Measurements from ENCODE around the gene ZNF563.
"Not testable (repeated sequence)": the region's sequence is repeated elsewhere in the genome, so short reads cannot be mapped to it uniquely, and the experiment has no call there.

The ZNF563 gene

DNA sequence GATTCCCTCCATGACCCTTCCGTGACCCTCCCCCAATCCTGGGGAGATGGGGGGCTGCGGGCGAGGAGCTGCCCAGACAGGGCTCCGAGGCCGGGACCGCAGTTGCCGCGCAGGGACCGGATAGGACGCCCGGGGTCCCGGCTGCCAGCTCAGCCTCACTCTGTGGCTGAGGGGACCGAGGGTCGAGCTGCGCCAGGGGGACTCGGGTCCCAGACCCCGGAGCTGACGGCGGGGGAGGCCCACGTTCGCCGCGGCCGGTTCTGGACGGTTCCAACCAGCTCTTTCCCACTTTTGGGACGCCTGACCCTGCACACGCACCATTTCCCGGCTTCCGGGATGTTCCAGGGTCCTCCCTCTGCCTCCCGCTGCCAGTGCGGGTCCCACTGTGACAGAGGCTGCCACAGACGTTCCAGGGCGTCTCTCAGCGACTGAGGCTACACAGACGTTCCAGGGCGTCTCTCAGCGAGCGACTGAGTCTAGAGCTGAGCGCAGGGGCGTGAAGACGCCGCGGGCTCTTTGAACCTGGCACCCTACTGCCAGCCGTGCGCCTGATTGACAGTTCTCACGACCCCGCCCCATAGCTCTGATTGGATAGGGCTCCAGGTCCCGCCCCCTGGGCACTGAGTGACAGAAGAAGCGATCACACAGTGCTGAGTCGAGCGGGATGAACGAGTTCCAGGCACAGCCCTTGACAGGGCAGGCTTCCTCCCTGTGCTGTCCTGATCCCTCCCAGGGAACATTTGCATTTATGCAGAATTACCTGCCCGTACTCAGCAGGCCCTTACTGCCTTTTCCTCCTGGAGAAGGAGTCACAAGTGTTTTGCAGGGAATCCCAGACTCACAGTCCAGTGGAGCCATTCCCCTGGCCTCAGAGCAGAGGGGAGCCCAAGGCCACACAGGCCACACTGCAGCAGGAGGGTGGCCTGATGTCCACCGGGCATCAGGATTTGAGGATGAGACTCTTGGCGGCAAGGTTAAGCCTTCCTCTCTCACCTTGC lies at the start of gene ZNF563:
Gene ZNF563, minus strand, starts transcription at position 472 of the 998 bp plus-strand sequence. Its CDS starts 151 bp downstream, at position 321.
- H3K27me3 Mint-ChIP-seq, result no peaks in the 10 kb centered on the region
- H3K9me3 Mint-ChIP-seq, result no peaks in the 10 kb centered on the region
- H3K27ac Mint-ChIP-seq, result peak within 1 kb of the TSS; percentile 93

DNA sequence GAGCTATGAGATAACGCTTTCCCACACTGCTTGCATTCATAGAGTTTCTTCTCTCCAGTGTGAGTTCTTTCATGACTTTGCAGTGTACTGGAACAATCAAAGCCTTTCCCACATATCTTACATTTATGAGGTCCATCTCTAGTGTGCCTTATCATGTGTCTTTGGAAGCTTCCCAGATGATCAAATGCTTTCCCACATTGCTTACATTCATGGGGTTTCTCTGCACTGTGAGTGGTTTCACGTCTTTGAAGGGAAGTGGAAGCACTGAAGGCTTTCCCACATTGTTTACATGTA lies 47.0 kb upstream of the ZNF563 start:
- H3K4me1 Mint-ChIP-seq (ENCODE audit: low read depth), result no peaks in the 10 kb centered on the region
- H3K36me3 Mint-ChIP-seq (ENCODE audit: low read depth), result peaks cover 39% of the 10 kb centered on the region
- H3K27ac Mint-ChIP-seq, result no peak overlapping the region
- no peaks in the 10 kb centered on the region for H3K27me3 Mint-ChIP-seq
- H3K9me3 Mint-ChIP-seq, result peaks cover 39% of the 10 kb centered on the region
- H3K4me3 Mint-ChIP-seq, result no peak overlapping the region

More for the DNA sequence above, at the start of gene ZNF563:
- Mint-ChIP-seq H3K36me3 (ENCODE audit: low read depth) (peaks cover 3% of the 10 kb centered on the region), H3K4me3 (peak within 1 kb of the TSS; percentile 89), H3K4me1 (ENCODE audit: low read depth) (peaks cover 36% of the 10 kb centered on the region)

DNA sequence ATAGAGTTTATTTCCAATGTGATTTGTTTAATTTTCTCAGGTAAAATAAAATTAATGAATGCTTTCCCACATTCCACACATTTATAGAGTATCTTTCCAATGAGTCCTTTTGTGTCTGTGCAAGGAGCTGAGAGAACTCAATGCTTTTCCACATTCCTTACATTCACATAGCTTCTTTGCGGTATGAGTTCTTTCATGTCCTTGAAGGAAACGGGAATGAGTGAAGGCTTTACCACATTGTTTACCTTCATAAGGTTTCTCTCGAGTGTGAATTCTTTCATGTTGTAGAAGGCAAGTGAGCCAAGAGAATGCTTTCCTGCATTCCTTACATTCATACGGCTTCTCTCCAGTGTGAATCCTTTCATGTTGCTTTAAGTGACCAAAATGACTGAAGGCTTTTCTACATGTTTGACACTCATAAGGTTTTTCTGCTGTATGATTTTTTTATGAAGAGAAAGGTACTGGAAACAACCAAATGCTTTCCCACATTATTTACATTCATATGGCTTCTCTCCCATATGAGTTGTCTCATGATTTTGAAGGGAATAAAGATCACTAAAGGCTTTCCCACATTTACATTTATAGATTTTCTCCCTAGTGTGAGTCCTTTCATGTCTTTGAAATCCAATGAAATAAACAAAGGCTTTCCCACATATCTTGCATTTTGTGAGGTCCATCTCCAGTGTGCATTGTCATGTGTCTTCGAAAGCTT lies 46.5 kb upstream of the ZNF563 start:
- no peaks in the 10 kb centered on the region for H3K27me3 Mint-ChIP-seq
- H3K27ac Mint-ChIP-seq, result no peak overlapping the region
- H3K4me1 Mint-ChIP-seq (ENCODE audit: low read depth), result no peaks in the 10 kb centered on the region
- peaks cover 39% of the 10 kb centered on the region for H3K9me3 Mint-ChIP-seq
- H3K36me3 Mint-ChIP-seq (ENCODE audit: low read depth), result peaks cover 42% of the 10 kb centered on the region
- H3K4me3 Mint-ChIP-seq, result no peak overlapping the region

DNA sequence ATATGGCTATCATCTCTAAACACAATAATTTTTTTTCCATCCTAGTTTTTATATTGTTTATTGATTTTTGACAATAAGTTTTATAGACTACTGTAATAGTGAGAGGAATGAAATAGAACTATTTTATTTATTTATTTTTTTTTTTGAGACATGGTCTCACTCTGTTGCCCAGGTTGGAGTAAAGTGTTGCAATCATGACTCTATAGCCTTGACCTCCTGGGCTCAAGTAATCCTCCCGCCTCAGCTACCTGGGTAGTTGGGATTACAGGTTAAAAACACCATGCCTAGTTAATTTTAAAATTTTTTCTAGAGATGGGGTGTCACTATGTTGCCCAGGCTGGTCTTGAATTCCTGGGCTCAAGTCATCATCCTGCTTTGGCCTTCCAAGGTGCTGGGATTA lies 40.6 kb upstream of the ZNF563 start:
- Mint-ChIP-seq H3K36me3 (ENCODE audit: low read depth) (peaks cover 16% of the 10 kb centered on the region), H3K4me3 (no peak overlapping the region), H3K27me3 (no peaks in the 10 kb centered on the region), H3K9me3 (peaks cover 23% of the 10 kb centered on the region), H3K27ac (no peak overlapping the region), H3K4me1 (ENCODE audit: low read depth) (no peaks in the 10 kb centered on the region)

DNA sequence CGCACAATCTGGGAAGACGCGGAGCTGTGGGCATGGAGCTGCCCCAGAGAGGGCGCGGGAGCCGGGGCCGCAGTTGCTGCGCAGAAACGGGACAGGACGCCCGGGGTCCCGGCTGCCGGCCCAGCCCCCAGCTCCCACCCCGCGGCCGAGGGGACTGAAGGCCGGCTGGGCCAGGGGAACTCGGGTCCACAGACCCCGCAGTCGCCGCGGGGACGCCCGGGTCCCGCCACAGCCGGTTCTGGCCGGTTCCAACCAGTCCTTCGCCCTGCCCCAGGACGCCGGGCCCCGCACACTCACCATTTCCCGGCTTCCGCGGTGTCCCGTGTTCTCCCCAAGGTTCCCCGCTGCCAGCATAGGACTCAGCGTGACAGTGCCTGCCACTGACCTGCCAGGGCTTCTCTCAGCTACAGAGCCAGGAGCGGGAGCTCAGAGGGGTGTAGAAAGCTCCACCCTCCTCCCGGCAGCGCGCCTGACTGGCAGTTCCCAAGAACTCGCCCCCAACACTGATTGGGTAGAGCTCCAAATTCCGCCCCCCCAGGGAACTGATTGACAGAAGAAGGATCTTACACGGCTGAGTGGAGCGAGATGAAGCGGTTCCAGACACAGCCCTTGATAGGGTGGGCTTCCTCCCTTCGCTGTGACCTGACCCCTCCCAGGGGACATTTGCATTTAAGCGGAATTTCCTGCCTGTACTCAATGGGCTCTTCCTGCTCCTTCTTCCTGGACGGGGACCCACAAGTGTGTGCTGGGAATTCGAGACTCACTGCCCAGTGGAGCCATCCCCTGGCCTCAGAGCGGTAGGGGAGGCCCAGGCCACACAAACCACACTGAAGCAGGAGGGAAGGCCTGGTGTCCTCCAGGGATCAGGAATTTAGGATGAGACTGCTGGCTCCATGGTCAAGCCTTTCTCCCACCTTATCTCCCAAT lies 32.1 kb upstream of the ZNF563 start, which contains the start of gene ZNF442:
Gene ZNF442, minus strand, starts transcription at position 448 of the 927 bp plus-strand sequence. CDS start 2,052 bp downstream, outside the sequence.
- H3K4me1 Mint-ChIP-seq (ENCODE audit: low read depth), result peaks cover 20% of the 10 kb centered on the region
- peak within 1 kb of the TSS; percentile 76 for H3K27ac Mint-ChIP-seq
- no peaks in the 10 kb centered on the region for H3K9me3 Mint-ChIP-seq
- peak within 1 kb of the TSS; percentile 90 for H3K4me3 Mint-ChIP-seq
- H3K36me3 Mint-ChIP-seq (ENCODE audit: low read depth), result no peaks in the 10 kb centered on the region
- H3K27me3 Mint-ChIP-seq, result no peaks in the 10 kb centered on the region

DNA sequence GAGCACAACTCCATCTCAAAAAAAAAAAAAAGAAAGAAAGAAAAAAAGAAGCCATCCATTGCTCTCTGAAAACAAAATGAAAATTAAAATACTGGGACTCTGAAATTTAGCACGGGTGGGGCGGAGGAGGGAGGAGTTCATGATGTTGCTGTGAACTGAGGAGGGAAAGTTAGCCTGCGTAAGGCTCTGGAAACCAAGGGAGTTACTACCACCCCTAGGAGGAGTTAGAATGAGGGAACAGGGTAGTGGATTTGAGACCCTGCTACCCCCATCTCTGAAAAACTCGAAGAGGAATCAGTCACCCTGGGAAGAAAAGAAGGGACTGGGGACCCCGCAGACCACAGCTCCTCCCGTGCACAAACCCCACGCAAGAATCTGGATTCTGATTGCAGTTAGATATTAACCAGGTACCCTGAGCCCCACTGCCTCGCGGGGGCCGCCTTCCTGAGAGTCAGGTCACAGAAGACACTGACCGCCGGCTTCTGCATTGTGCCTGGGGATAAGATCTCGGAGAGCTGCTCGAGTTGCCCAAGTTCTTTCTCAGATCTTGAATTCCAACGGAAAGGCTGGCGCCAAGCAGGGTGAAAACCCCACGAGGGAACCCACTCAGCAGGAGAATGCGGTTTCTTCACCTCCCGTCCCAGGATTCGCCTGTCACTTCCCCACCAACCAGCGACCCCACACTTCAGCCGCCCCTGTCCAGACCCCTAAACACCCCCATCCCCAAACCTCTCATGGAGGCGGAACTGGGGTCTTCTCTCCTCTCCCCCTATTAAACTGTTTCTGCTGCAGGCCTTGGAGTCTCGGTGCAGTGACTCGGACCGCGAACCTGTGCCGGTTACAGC lies 31.2 kb upstream of the ZNF563 start:
- Mint-ChIP-seq H3K4me3 (peak overlapping the region; percentile 90), H3K36me3 (ENCODE audit: low read depth) (no peaks in the 10 kb centered on the region), H3K27me3 (no peaks in the 10 kb centered on the region), H3K27ac (peak overlapping the region; percentile 5), H3K4me1 (ENCODE audit: low read depth) (peaks cover 20% of the 10 kb centered on the region), H3K9me3 (no peaks in the 10 kb centered on the region)

DNA sequence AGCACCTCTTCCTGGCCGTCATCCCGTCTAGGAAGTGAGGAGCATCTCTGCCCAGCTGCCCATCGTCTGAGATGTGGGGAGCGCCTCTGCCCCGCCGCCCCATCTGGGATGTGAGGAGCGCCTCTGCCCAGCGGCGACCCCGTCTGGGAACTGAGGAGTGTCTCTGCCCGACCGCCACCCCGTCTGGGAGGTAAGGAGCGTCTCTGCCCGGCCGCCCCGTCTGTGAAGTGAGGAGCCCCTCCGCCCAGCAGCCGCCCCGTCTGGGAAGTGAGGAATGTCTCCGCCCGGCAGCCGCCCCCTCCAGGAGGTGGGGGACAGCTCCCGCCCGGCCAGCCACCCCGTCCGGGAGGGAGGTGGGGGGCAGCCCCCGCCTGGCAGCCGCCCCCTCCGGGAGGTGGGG lies 28.8 kb upstream of the ZNF563 start:
- H3K9me3 Mint-ChIP-seq; H3K36me3 Mint-ChIP-seq (ENCODE audit: low read depth); H3K4me3 Mint-ChIP-seq; H3K27me3 Mint-ChIP-seq; H3K27ac Mint-ChIP-seq: not testable (repeated sequence)
- peaks cover 20% of the 10 kb centered on the region for H3K4me1 Mint-ChIP-seq (ENCODE audit: low read depth)

DNA sequence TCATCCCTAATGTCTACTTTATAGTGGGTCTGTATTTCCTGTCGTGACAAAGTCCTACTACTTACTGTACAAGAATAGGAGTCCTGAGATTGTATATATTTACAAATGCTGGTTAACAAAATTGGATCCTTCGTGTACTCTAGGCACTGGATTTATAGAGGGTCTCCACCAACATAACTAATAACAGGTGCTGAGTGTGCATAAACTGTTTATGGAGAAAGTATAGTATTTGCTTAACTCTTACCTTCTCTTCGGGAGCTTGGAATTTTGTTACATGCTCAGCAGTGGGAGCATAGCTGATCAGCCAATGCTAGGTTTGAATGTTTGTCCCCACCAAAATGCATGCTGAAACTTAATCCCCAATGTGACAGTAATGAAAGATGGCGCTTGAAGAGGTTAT lies 19.9 kb upstream of the ZNF563 start:
- Mint-ChIP-seq H3K36me3 (ENCODE audit: low read depth) (peaks cover 59% of the 10 kb centered on the region), H3K4me3 (no peak overlapping the region)

DNA sequence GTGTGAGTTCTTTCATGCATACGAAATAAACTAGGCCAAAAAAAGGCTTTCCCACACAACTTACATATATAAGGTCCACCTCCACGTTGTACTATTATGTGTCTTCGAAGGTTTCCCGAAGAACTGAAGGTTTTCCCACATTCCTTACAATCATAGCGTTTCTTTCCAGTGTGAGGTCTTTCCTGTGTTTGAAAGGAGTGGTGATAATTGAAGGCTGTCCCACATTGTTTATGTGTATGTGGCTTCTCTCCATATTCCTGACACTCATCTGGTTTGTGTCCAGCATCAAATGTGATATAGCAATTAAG lies 17.4 kb upstream of the ZNF563 start:
- Mint-ChIP-seq H3K27ac (no peak overlapping the region), H3K4me1 (ENCODE audit: low read depth) (no peaks in the 10 kb centered on the region), H3K36me3 (ENCODE audit: low read depth) (peaks cover 59% of the 10 kb centered on the region), H3K27me3 (no peaks in the 10 kb centered on the region), H3K4me3 (no peak overlapping the region), H3K9me3 (peaks cover 55% of the 10 kb centered on the region)

More for the DNA sequence above, 19.9 kb upstream of the ZNF563 start:
- H3K27me3 Mint-ChIP-seq, result no peaks in the 10 kb centered on the region
- no peaks in the 10 kb centered on the region for H3K4me1 Mint-ChIP-seq (ENCODE audit: low read depth)
- H3K27ac Mint-ChIP-seq, result no peak overlapping the region
- H3K9me3 Mint-ChIP-seq, result peaks cover 50% of the 10 kb centered on the region

DNA sequence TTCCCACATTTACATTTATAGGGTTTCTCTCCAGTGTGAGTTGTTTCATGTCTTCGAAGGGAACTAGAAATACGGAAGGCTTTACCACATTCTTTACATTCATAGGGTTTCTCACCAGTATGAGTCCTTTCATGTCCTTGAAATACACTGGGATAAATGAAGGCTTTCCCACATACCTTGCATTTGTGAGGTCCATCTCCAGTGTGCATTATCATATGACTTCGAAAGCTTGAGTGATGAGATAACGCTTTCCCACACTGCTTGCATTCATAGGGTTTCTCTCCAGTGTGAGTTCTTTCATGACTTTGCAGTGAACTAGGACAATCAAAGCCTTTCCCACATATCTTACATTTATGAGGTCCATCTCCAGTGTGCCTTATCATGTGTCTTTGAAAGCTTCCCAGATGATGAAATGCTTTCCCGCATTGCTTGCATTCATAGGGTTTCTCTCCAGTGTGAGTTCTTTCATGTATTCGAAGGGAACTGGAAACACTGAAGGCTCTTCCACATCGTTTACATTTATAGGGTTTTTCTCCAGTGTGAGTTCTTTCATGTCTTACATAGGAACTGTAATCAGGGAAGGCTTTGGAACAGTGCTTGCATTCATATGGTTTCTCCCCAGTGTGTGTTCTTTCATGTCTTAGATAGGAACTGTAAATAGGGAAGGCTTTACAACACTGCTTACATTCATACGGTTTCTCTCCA lies 16.9 kb upstream of the ZNF563 start:
- H3K36me3 Mint-ChIP-seq (ENCODE audit: low read depth), result peaks cover 59% of the 10 kb centered on the region
- no peak overlapping the region for H3K27ac Mint-ChIP-seq
- no peaks in the 10 kb centered on the region for H3K27me3 Mint-ChIP-seq
- H3K4me1 Mint-ChIP-seq (ENCODE audit: low read depth), result no peaks in the 10 kb centered on the region
- peaks cover 55% of the 10 kb centered on the region for H3K9me3 Mint-ChIP-seq
- no peak overlapping the region for H3K4me3 Mint-ChIP-seq

DNA sequence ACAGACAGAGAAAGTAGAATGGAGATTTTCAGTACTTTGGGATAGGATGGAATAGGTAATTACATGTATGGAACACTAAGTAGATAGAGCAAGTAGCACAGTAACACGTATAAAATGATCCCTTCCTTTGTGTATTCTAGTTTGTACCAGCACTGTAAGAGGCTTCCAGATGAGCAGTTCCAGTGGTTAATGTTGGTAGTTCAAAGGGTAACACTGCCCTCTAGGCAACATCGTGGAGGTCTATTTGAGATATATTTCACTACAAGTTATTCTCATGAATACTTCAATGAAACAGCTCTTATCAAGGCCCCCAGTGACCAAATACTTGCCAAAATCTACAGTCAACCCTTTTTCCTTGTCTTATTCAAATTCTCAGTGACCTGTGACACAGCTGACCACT lies 13.5 kb upstream of the ZNF563 start:
- H3K27ac Mint-ChIP-seq, result no peak overlapping the region
- peaks cover 35% of the 10 kb centered on the region for H3K36me3 Mint-ChIP-seq (ENCODE audit: low read depth)
- no peak overlapping the region for H3K4me3 Mint-ChIP-seq
- H3K9me3 Mint-ChIP-seq, result peaks cover 38% of the 10 kb centered on the region
- H3K27me3 Mint-ChIP-seq, result no peaks in the 10 kb centered on the region
- H3K4me1 Mint-ChIP-seq (ENCODE audit: low read depth), result no peaks in the 10 kb centered on the region

DNA sequence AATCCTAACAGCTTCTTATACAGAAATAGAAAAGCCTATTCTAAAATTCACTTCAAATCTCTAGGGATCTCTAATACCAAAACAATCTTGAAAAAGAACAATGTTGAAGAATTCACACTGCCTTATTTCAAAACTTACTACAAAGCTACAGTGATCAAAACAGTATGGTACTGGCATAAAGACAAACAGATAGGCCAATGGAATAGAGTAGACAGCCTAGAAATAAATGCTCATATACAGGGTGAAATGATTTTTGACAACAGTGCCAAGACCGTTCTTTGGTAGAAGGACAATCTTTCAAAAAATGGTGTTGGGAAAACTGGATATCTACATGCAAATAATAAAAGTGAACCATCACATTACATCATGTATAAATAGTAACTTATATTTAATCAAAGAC lies 11.8 kb upstream of the ZNF563 start:
- Mint-ChIP-seq H3K9me3 (peaks cover 33% of the 10 kb centered on the region), H3K4me3 (no peak overlapping the region), H3K36me3 (ENCODE audit: low read depth) (peaks cover 20% of the 10 kb centered on the region), H3K27ac (no peak overlapping the region), H3K4me1 (ENCODE audit: low read depth) (no peaks in the 10 kb centered on the region), H3K27me3 (no peaks in the 10 kb centered on the region)

DNA sequence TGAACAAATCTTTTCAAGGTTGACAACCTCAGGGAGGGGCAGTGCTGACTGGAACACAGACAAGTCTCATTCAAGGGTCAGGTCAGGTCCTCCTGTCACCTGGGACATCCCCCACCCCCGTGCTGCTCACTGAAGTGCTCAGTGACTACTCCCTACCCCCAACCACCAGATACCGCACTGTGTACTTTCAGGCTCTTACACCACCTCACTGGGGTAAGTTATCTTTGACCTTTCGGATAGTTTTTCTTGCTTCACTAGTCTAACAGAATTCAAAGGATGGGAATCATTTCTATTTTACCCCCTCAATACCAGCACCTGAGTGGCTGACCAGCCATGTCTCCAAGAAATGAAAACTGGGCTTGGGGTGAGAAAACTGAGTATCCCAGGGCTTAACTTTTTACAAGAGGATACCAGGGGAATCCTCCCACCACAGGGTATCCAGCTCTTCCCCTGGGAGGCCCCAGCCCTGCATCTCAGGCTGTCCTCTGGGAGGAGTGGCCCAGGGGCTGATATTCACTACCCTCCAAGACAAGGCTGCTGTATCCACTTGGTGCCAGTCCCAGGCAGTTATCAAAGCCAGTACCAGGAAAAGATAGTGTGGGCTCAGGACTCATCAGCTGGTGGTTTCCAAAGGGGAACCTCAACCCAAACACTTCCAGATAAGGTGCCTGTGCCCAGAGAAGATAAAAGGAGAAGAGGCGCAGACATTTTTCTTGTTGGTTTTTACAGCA lies 2.1 kb downstream of the ZNF563 start:
- Mint-ChIP-seq H3K36me3 (ENCODE audit: low read depth) (peaks cover 8% of the 10 kb centered on the region), H3K9me3 (no peaks in the 10 kb centered on the region), H3K27ac (peak overlapping the region; percentile 86), H3K4me3 (peak overlapping the region; percentile 89), H3K27me3 (no peaks in the 10 kb centered on the region), H3K4me1 (ENCODE audit: low read depth) (peaks cover 50% of the 10 kb centered on the region)

Data from stimulated activated naive CD8-positive, alpha-beta T cell treated with anti-CD3 and anti-CD28 coated beads, Interleukin-15, Interleukin-2, amounts not matched to agents 100 ng/mL and 50 ng/mL, for 24 hours (primary cell).